Activated CD4-positive, alpha-beta T cell treated with anti-CD3 and anti-CD28 coated beads for 36 hours (primary cell): Measurements from ENCODE around the gene INSRR. TPM values are rescaled to one million over a fixed set of nuclear protein-coding genes. Genes with fewer than 3 reads are reported as not detected.

Experiments
- ATAC-seq: fragments of 200-7000 bp; cut with Tn5 transposase; one replicate; pipeline ENCODE4 v1.10.0; 2021; ENCODE audit warnings: mild to moderate bottlenecking, moderate library complexity
- CTCF ChIA-PET: fragments of 350-600 bp; sonication (Branson Sonifier 250); formaldehyde crosslinking; loops from one replicate; lab custom pipeline; 2021; ENCODE audit warnings: antibody characterized with exemption; lab: Charles Lee
- POLR2A ChIA-PET: fragments of 350-600 bp; sonication (Branson Sonifier 250); formaldehyde crosslinking; loops from one replicate; lab custom pipeline; 2021; ENCODE audit warnings: antibody characterized with exemption, inconsistent platforms; lab: Charles Lee
- DNase-seq: peaks from one replicate; pipeline ENCODE4 v3.0.0-alpha.2; 2020
- H3K27ac Mint-ChIP-seq: one replicate; pipeline ENCODE4 v1.8.0; 2021; ENCODE audit warnings: mixed read lengths
- H3K27me3 Mint-ChIP-seq: one replicate; pipeline ENCODE4 v1.8.0; 2021; ENCODE audit warnings: mixed read lengths
- H3K36me3 Mint-ChIP-seq: one replicate; pipeline ENCODE4 v1.8.0; 2021; ENCODE audit warnings: low read depth, mixed read lengths
- H3K4me1 Mint-ChIP-seq: one replicate; pipeline ENCODE4 v1.8.0; 2021; ENCODE audit warnings: mixed read lengths
- H3K4me3 Mint-ChIP-seq: one replicate; pipeline ENCODE4 v1.8.0; 2021; ENCODE audit warnings: mild to moderate bottlenecking, moderate library complexity, mixed read lengths
- H3K9me3 Mint-ChIP-seq: one replicate; pipeline ENCODE4 v1.8.0; 2021; ENCODE audit warnings: low read depth, mixed read lengths
- intact Hi-C, 2 experiments: fragments of 100-400 bp; cut with DNase I in 1 of 2; cut with micrococcal nuclease in 1 of 2; formaldehyde crosslinking; loops; one replicate each; pipeline versions ENCODE4 v1.14.2 to v1.15.1; 2022 to 2024; cut with DNase I, micrococcal nuclease
- total RNA-seq, 2 experiments: library from RNA; stranded (reverse); gene quantifications; one replicate each; pipeline ENCODE4 v1.2.3, GENCODE V29; 2021

INSRR gene
- total RNA-seq, 2 experiments from 2014 or later, result 0.14 to 0.18 TPM

- ATAC-seq (no peak), DNase-seq (no peak)
- intact Hi-C loops, result no loop called here
- POLR2A ChIA-PET, result interaction anchor here (1.1 kb wide), 1 partner anchor 42 kb away, joined by 3 read pairs; no protein-coding TSS in a partner anchor
- Mint-ChIP-seq H3K4me3 (no peak overlapping the region), H3K27ac (peak overlapping the region; percentile 68), H3K4me1 (peaks cover 44% of the 10 kb centered on the region), H3K36me3 (peaks cover 55% of the 10 kb centered on the region), H3K27me3 (no peaks in the 10 kb centered on the region), H3K9me3 (no peaks in the 10 kb centered on the region)
- CTCF ChIA-PET, result interaction anchor here (0.6 to 2.5 kb wide), 7 partner anchors 9 to 117 kb away, joined by 3 to 14 read pairs (median 3); no protein-coding TSS in a partner anchor
These were observed 52.1 kb downstream of the INSRR start for GRCh38 chr1:156806512-156807440.

GRCh38 chr1:156805766-156806511, 53.0 kb downstream of the INSRR start:
- DNase-seq, result no peak
- Mint-ChIP-seq H3K4me3 (no peak overlapping the region), H3K27me3 (no peaks in the 10 kb centered on the region), H3K4me1 (peaks cover 42% of the 10 kb centered on the region), H3K9me3 (no peaks in the 10 kb centered on the region), H3K36me3 (peaks cover 54% of the 10 kb centered on the region), H3K27ac (peak overlapping the region; percentile 12)
- ChIA-PET CTCF (interaction anchor here (0.6 to 1.4 kb wide), 3 partner anchors 52 to 80 kb away, joined by 3 to 4 read pairs (median 3); no protein-coding TSS in a partner anchor), POLR2A (interaction anchor here (0.6 to 1.4 kb wide), 4 partner anchors 11 to 293 kb away, joined by 3 to 4 read pairs (median 4); no protein-coding TSS in a partner anchor)
- intact Hi-C loops, result no loop called here
- no peak for ATAC-seq

GRCh38 chr1:156804572-156805243, 54.2 kb downstream of the INSRR start:
- Mint-ChIP-seq H3K9me3 (no peaks in the 10 kb centered on the region), H3K4me3 (no peak overlapping the region), H3K27me3 (no peaks in the 10 kb centered on the region), H3K4me1 (peaks cover 36% of the 10 kb centered on the region), H3K27ac (peak overlapping the region; percentile 77), H3K36me3 (peaks cover 55% of the 10 kb centered on the region)
- CTCF ChIA-PET, result interaction anchor here (0.7 to 1.4 kb wide), 2 partner anchors 79 to 87 kb away, joined by 3 to 4 read pairs; no protein-coding TSS in a partner anchor
- POLR2A ChIA-PET, result interaction anchor here (0.6 to 1.4 kb wide), 2 partner anchors 55 to 99 kb away, joined by 4 read pairs; no protein-coding TSS in a partner anchor
- DNase-seq (no peak), ATAC-seq (no peak)
- intact Hi-C loops, result no loop called here

GRCh38 chr1:156804026-156804425, 54.9 kb downstream of the INSRR start:
- H3K4me1 Mint-ChIP-seq, result peaks cover 31% of the 10 kb centered on the region
- H3K36me3 Mint-ChIP-seq, result peaks cover 52% of the 10 kb centered on the region
- no peak for ATAC-seq
- H3K27ac Mint-ChIP-seq, result peak overlapping the region; percentile 77
- H3K9me3 Mint-ChIP-seq, result no peaks in the 10 kb centered on the region
- intact Hi-C loops, result no loop called here
- no peak overlapping the region for H3K4me3 Mint-ChIP-seq
- no peaks in the 10 kb centered on the region for H3K27me3 Mint-ChIP-seq
- ChIA-PET CTCF (no interaction called here), POLR2A (no interaction called here)
- no peak for DNase-seq

- CTCF ChIA-PET, result interaction anchor here (0.5 to 8.2 kb wide), 6 partner anchors 13 to 113 kb away, joined by 3 to 109 read pairs (median 3); partner anchors contain the start of genes NTRK1 and SH2D2A
- Mint-ChIP-seq H3K4me3 (no peak overlapping the region), H3K27me3 (no peaks in the 10 kb centered on the region), H3K4me1 (peaks cover 24% of the 10 kb centered on the region), H3K36me3 (peaks cover 48% of the 10 kb centered on the region), H3K9me3 (no peaks in the 10 kb centered on the region), H3K27ac (no peak overlapping the region)
- intact Hi-C loops, result no loop called here
- peak; percentile 28 for DNase-seq
- POLR2A ChIA-PET, result interaction anchor here (0.8 to 1.6 kb wide), 2 partner anchors 11 to 57 kb away, joined by 3 read pairs; no protein-coding TSS in a partner anchor
- peak; percentile 8 for ATAC-seq
These were observed 55.6 kb downstream of the INSRR start for GRCh38 chr1:156803086-156803851.

- ChIA-PET CTCF (interaction anchor here (0.5 to 8.2 kb wide), 7 partner anchors 14 to 113 kb away, joined by 3 to 109 read pairs (median 3); partner anchors contain the start of genes NTRK1 and SH2D2A), POLR2A (interaction anchor here (0.8 to 1.6 kb wide), 2 partner anchors 11 to 57 kb away, joined by 3 read pairs; no protein-coding TSS in a partner anchor)
- no peak for ATAC-seq
- DNase-seq, result no peak
- intact Hi-C loops, result no loop called here
- Mint-ChIP-seq H3K36me3 (peaks cover 46% of the 10 kb centered on the region), H3K9me3 (no peaks in the 10 kb centered on the region), H3K27ac (peak overlapping the region; percentile 7), H3K27me3 (no peaks in the 10 kb centered on the region), H3K4me3 (no peak overlapping the region), H3K4me1 (peaks cover 16% of the 10 kb centered on the region)
These were observed 56.4 kb downstream of the INSRR start for GRCh38 chr1:156802421-156802935.

- Mint-ChIP-seq H3K4me1 (peaks cover 8% of the 10 kb centered on the region), H3K9me3 (no peaks in the 10 kb centered on the region), H3K4me3 (no peak overlapping the region), H3K27ac (peak overlapping the region; percentile 78), H3K36me3 (peaks cover 43% of the 10 kb centered on the region), H3K27me3 (no peaks in the 10 kb centered on the region)
- ChIA-PET CTCF (interaction anchor here (0.8 to 8.2 kb wide), 9 partner anchors 9 to 90 kb away, joined by 3 to 109 read pairs (median 4); partner anchors contain the start of genes NTRK1 and PEAR1), POLR2A (interaction anchor here (1.6 kb wide), 1 partner anchor 58 kb away, joined by 3 read pairs; no protein-coding TSS in a partner anchor)
- intact Hi-C loops, result loop anchor here in 1 of 2 experiments (2.0 kb wide), 1 partner anchor 13 kb away; no protein-coding TSS in a partner anchor
- DNase-seq, result peak; percentile 11
- ATAC-seq, result no peak
These were observed 57.4 kb downstream of the INSRR start for GRCh38 chr1:156801409-156802121.

- peaks cover 7% of the 10 kb centered on the region for H3K4me1 Mint-ChIP-seq
- H3K36me3 Mint-ChIP-seq, result peaks cover 67% of the 10 kb centered on the region
- DNase-seq (peak; percentile 75), ATAC-seq (peak; percentile 84)
- CTCF ChIA-PET, result interaction anchor here (0.7 to 8.2 kb wide), 19 partner anchors 11 to 131 kb away, joined by 3 to 109 read pairs (median 4); partner anchors contain the start of genes NTRK1 and PEAR1
- H3K4me3 Mint-ChIP-seq, result no peak overlapping the region
- H3K27me3 Mint-ChIP-seq, result no peaks in the 10 kb centered on the region
- intact Hi-C loops, result loop anchor here (1.0 to 2.0 kb wide), 4 partner anchors 41 to 129 kb away; partner anchors contain the start of gene NTRK1 (in 2 of the 2)
- POLR2A ChIA-PET, result no interaction called here
- H3K27ac Mint-ChIP-seq, result no peak overlapping the region
- H3K9me3 Mint-ChIP-seq, result no peaks in the 10 kb centered on the region
These were observed 61.6 kb downstream of the INSRR start for GRCh38 chr1:156797212-156797871.
